Activated CD8-positive, alpha-beta memory T cell treated with anti-CD3 and anti-CD28 coated beads, Interleukin-2, amount 10 ng/mL, durations not matched to agents 7 days and 5 days (primary cell): ENCODE results near the gene ADGRB3. TPM values are rescaled to one million over a fixed set of nuclear protein-coding genes. Genes with fewer than 3 reads are reported as not detected.
"Not testable (repeated sequence)": the region's sequence is repeated elsewhere in the genome, so short reads cannot be mapped to it uniquely, and the experiment has no call there.

ENCODE experiments used
- ATAC-seq: fragments of 150-1000 bp; cut with Tn5 transposase; one replicate; pipeline ENCODE4 v1.10.0; 2021; ENCODE audit warnings: moderate library complexity
- CTCF ChIA-PET: fragments of 350-600 bp; sonication (Branson Sonifier 250); formaldehyde crosslinking; loops from one replicate; lab custom pipeline; 2021; ENCODE audit warnings: antibody characterized with exemption; lab: Charles Lee
- DNase-seq: peaks from one replicate; pipeline ENCODE4 v3.0.0-alpha.2; 2020
- H3K27ac Mint-ChIP-seq: one replicate; pipeline ENCODE4 v1.8.0; 2021; ENCODE audit warnings: mild to moderate bottlenecking, mixed read lengths
- H3K27me3 Mint-ChIP-seq: one replicate; pipeline ENCODE4 v1.8.0; 2021; ENCODE audit warnings: mixed read lengths
- H3K36me3 Mint-ChIP-seq: one replicate; pipeline ENCODE4 v1.8.0; 2021; ENCODE audit warnings: mild to moderate bottlenecking, mixed read lengths
- H3K4me1 Mint-ChIP-seq: one replicate; pipeline ENCODE4 v1.8.0; 2021; ENCODE audit warnings: mixed read lengths
- H3K4me3 Mint-ChIP-seq: one replicate; pipeline ENCODE4 v1.8.0; 2021; ENCODE audit warnings: mild to moderate bottlenecking, moderate library complexity, mixed read lengths
- H3K9me3 Mint-ChIP-seq: one replicate; pipeline ENCODE4 v1.8.0; 2022; ENCODE audit warnings: low read depth, mixed read lengths
- total RNA-seq, 2 experiments: library from RNA; stranded (reverse); gene quantifications; one replicate each; pipeline ENCODE4 v1.2.3, GENCODE V29; 2021

Gene ADGRB3
- total RNA-seq, 2 experiments from 2014 or later, result 0.33 TPM; not detected in 1

DNA sequence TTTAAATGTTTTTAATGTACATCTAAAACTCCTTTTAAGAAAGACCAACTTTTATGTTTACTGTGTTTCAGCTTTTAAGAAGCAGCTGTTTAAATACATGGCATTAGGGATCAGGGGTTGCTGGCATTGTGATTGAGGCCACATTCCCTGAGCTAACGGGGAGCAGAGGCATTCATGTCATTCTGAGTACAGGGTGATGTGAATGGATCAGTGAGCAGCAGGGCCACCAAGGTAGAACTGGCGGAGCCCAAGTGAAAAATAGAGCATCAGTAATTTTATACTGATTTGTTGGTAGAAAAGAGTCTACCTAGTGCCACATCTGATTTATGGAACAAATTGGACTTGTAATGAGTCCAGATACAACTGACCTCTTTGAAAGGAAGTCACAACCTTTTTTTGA is 467.3 kb downstream of the ADGRB3 start:
- no peak for ATAC-seq
- Mint-ChIP-seq H3K9me3 (peaks cover 7% of the 10 kb centered on the region), H3K4me1 (no peaks in the 10 kb centered on the region), H3K27ac (no peak overlapping the region), H3K36me3 (no peaks in the 10 kb centered on the region), H3K4me3 (no peak overlapping the region), H3K27me3 (no peaks in the 10 kb centered on the region)
- DNase-seq, result no peak
- CTCF ChIA-PET, result no interaction called here

DNA sequence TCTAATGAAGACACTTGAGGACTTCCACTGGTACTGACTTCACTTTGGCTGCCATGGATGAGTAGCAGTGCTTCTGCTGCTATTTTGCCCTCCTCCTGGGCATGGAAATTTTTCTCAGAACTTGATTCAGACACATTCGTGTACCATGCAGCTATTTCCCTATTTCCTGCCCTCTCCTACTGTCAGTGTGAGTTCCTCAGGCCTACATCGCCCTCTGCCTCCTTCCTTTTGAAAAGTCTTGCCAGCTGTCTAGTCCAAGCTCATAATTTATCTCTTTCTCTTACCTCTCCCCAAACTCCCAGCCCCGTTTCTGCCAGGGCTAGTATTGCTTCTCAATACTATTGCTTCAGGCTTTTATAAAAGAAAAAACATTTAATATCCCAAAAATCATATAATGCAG is 470.2 kb downstream of the ADGRB3 start:
- peaks cover 7% of the 10 kb centered on the region for H3K9me3 Mint-ChIP-seq
- H3K4me1 Mint-ChIP-seq, result no peaks in the 10 kb centered on the region
- CTCF ChIA-PET, result no interaction called here
- no peak overlapping the region for H3K4me3 Mint-ChIP-seq
- H3K36me3 Mint-ChIP-seq, result no peaks in the 10 kb centered on the region
- DNase-seq, result no peak
- H3K27ac Mint-ChIP-seq, result no peak overlapping the region
- no peaks in the 10 kb centered on the region for H3K27me3 Mint-ChIP-seq
- ATAC-seq, result no peak

DNA sequence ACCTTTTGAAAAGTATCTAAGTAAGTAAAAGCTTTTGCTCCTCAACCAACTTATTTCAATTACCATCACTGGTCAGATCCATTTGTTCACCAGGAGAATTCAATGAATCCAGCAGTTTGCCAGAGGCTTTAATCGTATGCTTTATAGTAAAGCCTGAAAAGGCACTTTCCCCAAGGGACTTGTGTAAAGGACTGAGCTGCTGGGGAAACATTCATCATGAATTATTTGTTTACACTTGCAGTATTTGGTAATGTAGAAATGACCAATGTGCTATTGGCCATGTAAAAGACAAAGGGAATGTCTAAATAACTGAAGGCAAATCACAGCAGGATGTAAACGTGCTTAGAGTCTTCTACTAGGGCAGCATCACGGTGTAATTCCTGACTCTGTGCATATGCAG is 471.4 kb downstream of the ADGRB3 start:
- no peak overlapping the region for H3K4me3 Mint-ChIP-seq
- no peaks in the 10 kb centered on the region for H3K27me3 Mint-ChIP-seq
- DNase-seq (no peak), ATAC-seq (no peak)
- no peak overlapping the region for H3K27ac Mint-ChIP-seq
- H3K36me3 Mint-ChIP-seq, result no peaks in the 10 kb centered on the region
- H3K9me3 Mint-ChIP-seq, result peaks cover 7% of the 10 kb centered on the region
- CTCF ChIA-PET, result no interaction called here
- H3K4me1 Mint-ChIP-seq, result no peaks in the 10 kb centered on the region

DNA sequence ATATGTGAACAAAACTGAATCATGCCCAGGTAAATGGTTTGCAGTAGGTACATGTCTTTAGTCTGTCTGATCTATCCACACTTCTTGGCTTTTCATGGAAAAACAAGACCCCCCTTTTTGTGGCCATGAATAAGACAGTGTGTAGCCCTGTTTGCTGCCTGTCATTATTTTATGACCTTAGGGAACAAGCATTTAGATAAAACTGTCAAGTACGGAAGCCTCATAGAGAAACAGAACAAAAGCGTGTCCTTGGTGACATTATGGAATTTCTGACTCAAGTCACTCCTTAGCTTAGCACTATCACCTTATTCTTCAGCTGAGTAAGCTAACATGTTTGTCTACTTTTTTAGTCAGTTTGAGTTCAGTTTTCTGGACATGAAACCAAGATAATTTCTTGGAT is 476.2 kb downstream of the ADGRB3 start:
- Mint-ChIP-seq H3K4me3 (no peak overlapping the region), H3K27me3 (no peaks in the 10 kb centered on the region), H3K4me1 (no peaks in the 10 kb centered on the region), H3K9me3 (no peaks in the 10 kb centered on the region), H3K36me3 (no peaks in the 10 kb centered on the region), H3K27ac (no peak overlapping the region)
- CTCF ChIA-PET, result no interaction called here
- DNase-seq (no peak), ATAC-seq (no peak)

DNA sequence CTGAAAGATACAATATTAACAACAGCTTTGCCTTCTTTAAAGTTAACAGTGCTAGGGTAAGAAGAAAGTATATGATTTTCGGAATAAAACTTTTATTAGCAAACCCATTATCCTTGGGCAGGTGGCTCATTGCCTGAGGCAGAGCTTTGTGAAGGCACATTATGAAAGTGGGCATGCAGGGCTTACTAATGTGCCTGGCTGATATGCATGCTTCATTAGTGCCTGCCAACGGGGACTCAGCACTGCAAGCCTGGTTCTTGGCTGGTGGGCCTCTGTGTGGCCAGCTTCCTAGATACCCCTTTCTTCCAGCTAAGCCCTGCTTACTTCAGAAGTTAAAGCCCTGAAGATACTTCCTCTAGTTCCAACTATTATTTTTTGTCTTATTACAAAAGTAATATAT is 481.6 kb downstream of the ADGRB3 start:
- DNase-seq (no peak), ATAC-seq (no peak)
- no peak overlapping the region for H3K27ac Mint-ChIP-seq
- CTCF ChIA-PET, result no interaction called here
- no peaks in the 10 kb centered on the region for H3K36me3 Mint-ChIP-seq
- no peaks in the 10 kb centered on the region for H3K27me3 Mint-ChIP-seq
- H3K4me3 Mint-ChIP-seq, result no peak overlapping the region
- no peaks in the 10 kb centered on the region for H3K4me1 Mint-ChIP-seq
- no peaks in the 10 kb centered on the region for H3K9me3 Mint-ChIP-seq

DNA sequence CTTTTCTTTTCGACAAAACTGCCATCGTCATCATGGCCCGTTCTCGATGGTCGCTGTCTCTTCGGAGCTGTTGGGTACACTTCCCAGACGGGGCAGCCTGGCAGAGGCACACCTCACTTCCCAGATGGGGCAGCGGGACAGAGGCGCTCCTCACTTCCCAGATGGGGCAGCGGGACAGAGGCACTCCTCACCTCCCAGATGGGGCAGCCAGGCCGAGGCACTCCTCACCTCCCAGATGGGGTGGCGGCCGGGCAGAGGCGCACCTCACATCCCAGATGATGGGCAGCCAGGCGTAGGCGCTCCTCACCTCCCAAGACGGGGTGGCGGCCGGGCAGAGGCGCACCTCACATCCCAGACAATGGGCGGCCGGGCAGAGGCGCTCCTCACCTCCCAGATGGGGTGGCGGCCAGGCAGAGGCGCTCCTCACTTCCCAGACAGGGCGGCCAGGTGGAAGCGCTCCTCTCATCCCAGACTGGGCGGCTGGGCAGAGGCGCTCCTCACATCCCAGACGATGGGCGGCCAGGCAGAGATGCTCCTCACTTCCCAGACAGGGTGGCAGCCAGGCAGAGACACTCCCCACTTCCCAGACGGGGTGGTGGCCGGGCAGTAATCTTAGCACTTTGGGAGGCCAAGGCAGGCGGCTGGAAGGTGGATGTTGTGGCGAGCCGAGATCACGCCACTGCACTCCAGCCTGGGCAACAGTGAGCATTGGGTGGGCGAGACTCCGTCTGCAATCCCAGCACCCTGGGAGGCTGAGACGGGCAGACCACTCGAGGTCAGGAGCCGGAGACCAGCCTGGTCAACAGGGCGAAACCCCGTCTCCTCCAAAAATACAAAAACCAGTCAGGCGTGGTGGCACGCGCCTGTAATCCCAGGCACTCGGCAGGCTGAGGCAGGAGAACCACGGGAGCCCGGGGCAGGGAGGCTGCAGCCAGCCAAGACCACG is 486.7 kb downstream of the ADGRB3 start:
- H3K4me3 Mint-ChIP-seq, H3K9me3 Mint-ChIP-seq, H3K4me1 Mint-ChIP-seq, H3K27me3 Mint-ChIP-seq, ATAC-seq, H3K27ac Mint-ChIP-seq, CTCF ChIA-PET, DNase-seq, H3K36me3 Mint-ChIP-seq: not testable (repeated sequence)

DNA sequence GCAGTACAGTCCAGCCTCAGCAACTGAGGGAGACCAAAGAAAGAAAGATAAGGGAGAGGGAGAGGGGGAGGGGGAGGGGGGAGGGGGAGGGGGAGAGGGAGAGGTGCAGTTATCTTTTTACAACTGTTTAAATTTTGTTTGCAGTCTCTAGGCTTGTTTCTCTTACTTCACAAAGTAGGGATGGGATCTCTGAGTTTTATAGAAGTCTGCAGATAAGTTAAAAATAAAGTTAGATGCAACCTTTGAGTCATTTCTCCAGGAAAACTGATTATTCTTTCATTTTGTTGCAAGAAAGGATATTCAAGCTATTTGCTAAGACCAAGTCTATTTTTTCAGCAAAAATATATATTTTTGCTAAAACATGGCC is 487.3 kb downstream of the ADGRB3 start:
- Mint-ChIP-seq H3K27me3 (no peaks in the 10 kb centered on the region), H3K4me3 (no peak overlapping the region), H3K9me3 (no peaks in the 10 kb centered on the region), H3K27ac (no peak overlapping the region), H3K4me1 (no peaks in the 10 kb centered on the region), H3K36me3 (no peaks in the 10 kb centered on the region)
- no peak for ATAC-seq
- DNase-seq, result no peak
- CTCF ChIA-PET, result no interaction called here

DNA sequence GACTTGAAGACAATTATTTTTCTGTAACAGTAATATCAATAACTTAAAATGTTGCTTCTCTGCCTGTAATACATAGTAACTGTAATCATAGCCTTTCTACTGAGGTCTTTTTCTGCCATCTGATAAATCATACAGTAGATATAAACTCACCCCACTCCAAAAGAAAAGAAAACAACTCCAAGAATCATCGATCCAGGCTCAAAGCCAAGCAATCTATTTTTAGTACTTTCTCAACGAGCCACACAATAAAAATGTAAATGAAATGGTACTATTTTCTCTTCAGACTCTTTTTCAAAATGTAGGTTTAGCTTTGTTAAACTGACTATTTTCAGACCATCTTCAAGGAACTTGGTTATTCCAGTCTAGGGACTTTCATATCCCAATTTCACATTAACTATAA is 493.3 kb downstream of the ADGRB3 start:
- CTCF ChIA-PET, result no interaction called here
- no peak overlapping the region for H3K4me3 Mint-ChIP-seq
- no peaks in the 10 kb centered on the region for H3K27me3 Mint-ChIP-seq
- ATAC-seq (no peak), DNase-seq (no peak)
- no peaks in the 10 kb centered on the region for H3K9me3 Mint-ChIP-seq
- no peaks in the 10 kb centered on the region for H3K36me3 Mint-ChIP-seq
- H3K27ac Mint-ChIP-seq, result no peak overlapping the region
- H3K4me1 Mint-ChIP-seq, result no peaks in the 10 kb centered on the region

DNA sequence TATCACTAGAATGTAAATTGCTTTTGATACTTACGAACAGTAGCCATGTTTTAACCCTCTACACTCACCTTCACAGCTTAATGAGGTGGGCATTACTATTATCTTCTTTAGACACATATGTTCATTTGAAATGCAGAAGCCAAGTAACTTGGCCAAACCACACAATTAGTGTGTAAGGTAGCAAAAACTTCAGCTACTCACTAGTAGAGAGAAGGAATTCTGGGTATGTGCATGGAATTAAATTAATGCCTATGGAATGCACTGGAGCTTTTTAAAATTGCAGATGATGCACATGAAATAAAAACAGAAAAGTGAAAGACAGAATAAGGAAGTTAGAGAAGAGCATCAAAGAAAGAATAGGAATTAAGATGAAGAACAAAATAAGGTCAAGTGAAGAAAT is 494.0 kb downstream of the ADGRB3 start:
- CTCF ChIA-PET, result no interaction called here
- Mint-ChIP-seq H3K36me3 (no peaks in the 10 kb centered on the region), H3K9me3 (no peaks in the 10 kb centered on the region), H3K4me1 (no peaks in the 10 kb centered on the region), H3K27me3 (no peaks in the 10 kb centered on the region), H3K4me3 (no peak overlapping the region), H3K27ac (no peak overlapping the region)
- DNase-seq (no peak), ATAC-seq (no peak)

DNA sequence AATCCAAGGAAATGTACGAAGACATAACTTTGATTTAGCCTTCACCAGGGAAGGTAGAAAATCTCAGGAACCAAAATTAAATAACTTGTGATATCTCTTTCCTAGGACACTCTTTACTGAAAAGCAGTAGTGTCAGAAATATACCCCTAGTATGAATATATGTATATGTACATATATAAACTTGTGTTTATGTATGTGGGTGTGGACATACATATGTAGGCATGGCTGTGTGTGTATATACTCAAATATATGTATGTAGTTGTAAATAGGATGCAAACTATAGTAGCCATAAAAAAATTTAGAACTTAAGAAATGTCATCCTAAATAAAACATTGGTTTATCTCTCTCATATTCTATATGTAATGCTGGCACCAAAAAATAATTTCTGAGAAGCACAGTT is 500.8 kb downstream of the ADGRB3 start:
- CTCF ChIA-PET, result no interaction called here
- DNase-seq (no peak), ATAC-seq (no peak)
- Mint-ChIP-seq H3K27ac (no peak overlapping the region), H3K9me3 (no peaks in the 10 kb centered on the region), H3K36me3 (no peaks in the 10 kb centered on the region), H3K4me3 (no peak overlapping the region), H3K27me3 (no peaks in the 10 kb centered on the region), H3K4me1 (no peaks in the 10 kb centered on the region)

DNA sequence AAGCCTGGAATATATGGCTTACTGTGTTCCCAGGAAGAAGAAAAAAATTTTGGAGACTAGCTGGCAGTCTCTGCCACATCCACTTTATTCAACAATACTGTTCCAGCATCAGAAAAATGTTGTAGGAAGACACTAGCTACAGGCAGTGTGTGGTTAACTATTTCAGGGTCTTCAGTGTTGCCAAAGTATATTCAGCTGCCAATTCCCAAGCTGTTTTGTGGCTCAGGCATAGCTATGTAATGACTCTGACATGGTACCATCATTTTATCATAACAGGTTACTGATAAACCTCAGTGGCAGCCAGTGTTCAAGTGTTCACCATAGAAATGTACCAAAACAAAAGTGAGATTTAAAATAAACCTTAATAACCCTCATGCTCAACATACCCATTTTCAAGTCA is 503.1 kb downstream of the ADGRB3 start:
- CTCF ChIA-PET, result no interaction called here
- Mint-ChIP-seq H3K9me3 (no peaks in the 10 kb centered on the region), H3K27ac (no peak overlapping the region), H3K36me3 (no peaks in the 10 kb centered on the region), H3K4me3 (no peak overlapping the region), H3K27me3 (no peaks in the 10 kb centered on the region), H3K4me1 (no peaks in the 10 kb centered on the region)
- no peak for ATAC-seq
- DNase-seq, result no peak

DNA sequence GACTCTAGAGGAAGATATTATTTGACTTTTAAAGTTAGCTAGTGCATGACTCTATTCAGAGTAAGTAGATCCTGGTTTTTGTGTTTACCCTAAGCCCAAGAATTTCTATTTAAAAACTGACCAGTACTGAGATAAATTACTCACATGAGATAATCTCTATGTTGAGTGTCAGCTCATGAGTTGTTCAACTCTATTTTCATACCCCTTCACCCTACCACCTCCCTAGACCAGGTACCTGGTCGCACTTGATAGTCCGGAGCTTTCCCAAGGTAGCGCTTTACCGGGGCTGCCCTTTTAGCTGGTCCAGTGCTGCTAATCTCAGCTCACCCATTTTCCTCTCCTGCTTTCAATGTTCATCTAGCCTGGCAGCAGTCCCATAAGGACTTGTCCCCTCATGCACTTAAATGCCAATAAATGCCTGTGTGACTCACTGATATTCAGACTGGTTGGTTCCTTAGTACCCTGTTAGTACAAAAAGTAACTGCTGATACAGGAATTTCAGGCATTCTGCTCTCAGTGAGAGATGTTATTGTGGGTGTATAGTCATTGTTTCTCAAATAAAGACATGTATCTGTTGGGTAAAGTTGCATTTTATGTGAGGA is 503.9 kb downstream of the ADGRB3 start:
- H3K27ac Mint-ChIP-seq, result no peak overlapping the region
- no peak for DNase-seq
- no peaks in the 10 kb centered on the region for H3K9me3 Mint-ChIP-seq
- H3K4me3 Mint-ChIP-seq, result no peak overlapping the region
- H3K27me3 Mint-ChIP-seq, result no peaks in the 10 kb centered on the region
- no peaks in the 10 kb centered on the region for H3K36me3 Mint-ChIP-seq
- H3K4me1 Mint-ChIP-seq, result no peaks in the 10 kb centered on the region
- no peak for ATAC-seq
- CTCF ChIA-PET, result no interaction called here

DNA sequence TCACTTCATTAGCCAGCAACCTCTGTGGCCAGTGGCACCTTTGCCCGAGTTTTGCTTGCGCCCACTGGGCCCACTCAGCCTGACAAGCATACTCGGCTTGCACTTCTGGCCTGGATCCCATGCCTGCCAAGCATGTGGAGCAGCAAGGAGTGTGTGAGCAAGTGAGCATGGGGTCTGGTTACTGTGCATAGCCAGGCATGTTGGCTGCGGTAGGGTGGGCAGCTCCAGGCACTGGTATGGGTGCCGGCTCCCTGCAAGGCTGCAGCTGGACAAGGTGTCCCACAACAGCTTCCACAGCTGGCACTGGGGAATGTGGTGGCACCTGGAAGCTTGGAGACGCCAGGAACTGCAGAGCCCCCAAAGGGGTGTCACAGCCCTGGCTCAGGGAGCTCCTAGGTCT is 510.0 kb downstream of the ADGRB3 start:
- Mint-ChIP-seq H3K27ac (no peak overlapping the region), H3K9me3 (peaks cover 2% of the 10 kb centered on the region), H3K4me3 (no peak overlapping the region), H3K27me3 (no peaks in the 10 kb centered on the region), H3K36me3 (no peaks in the 10 kb centered on the region), H3K4me1 (no peaks in the 10 kb centered on the region)
- ATAC-seq (no peak), DNase-seq (no peak)
- CTCF ChIA-PET, result no interaction called here

DNA sequence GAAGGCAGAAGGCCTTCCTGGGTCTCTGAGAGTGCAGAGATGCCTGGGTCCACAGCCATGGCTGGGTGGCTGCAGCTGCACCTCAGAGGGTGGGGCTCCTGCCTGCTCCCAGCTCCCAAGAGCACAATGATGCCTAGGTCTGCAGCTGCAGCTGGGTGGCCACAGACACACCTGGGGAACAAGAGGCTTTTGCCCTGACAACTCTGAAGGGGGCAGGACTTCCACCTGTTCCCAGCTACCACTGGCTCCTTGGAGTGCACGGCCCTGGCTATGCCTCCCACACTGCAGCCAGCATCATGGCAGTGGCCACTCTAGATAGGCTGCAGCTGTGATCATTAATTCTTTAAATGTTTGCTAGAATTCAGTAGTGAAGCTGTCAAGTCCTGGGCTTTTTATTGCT is 511.3 kb downstream of the ADGRB3 start:
- CTCF ChIA-PET, result no interaction called here
- no peak overlapping the region for H3K4me3 Mint-ChIP-seq
- H3K36me3 Mint-ChIP-seq, result no peaks in the 10 kb centered on the region
- no peak for DNase-seq
- no peaks in the 10 kb centered on the region for H3K4me1 Mint-ChIP-seq
- ATAC-seq, result no peak
- no peaks in the 10 kb centered on the region for H3K27me3 Mint-ChIP-seq
- no peak overlapping the region for H3K27ac Mint-ChIP-seq
- H3K9me3 Mint-ChIP-seq, result peaks cover 2% of the 10 kb centered on the region
